PC-9 (cell line): Measurements from ENCODE around the gene FN3KRP. TPM values are rescaled to one million over a fixed set of nuclear protein-coding genes. Genes with fewer than 3 reads are reported as not detected.

Experiments
- BruUV-seq: library from RNA; stranded (reverse); fragments of 400-500 nt; replicated peaks from 2 replicates; lab custom pipeline; 2021; lab: Mats Ljungman, UMichigan
- CTCF ChIA-PET: fragments of 300-600 bp; sonication (Branson Sonifier 250); formaldehyde crosslinking; loops from one replicate; lab custom pipeline; 2022; ENCODE audit warnings: antibody characterized with exemption; lab: Charles Lee
- POLR2A ChIA-PET: fragments of 300-600 bp; sonication (Branson Sonifier 250); formaldehyde crosslinking; loops from one replicate; lab custom pipeline; 2022; ENCODE audit warnings: antibody characterized with exemption; ENCODE audit not compliant: unreplicated experiment; lab: Charles Lee
- DNase-seq, 2 experiments: peaks; one replicate each; pipeline versions ENCODE4 v3.0.0 to v3.0.0-alpha.2; 2015 to 2022; ENCODE audit warnings: mixed read lengths in 1 of 2
- H2AFZ ChIP-seq: fragments of 200-600 bp; sonication (generic); 2 replicates; pipeline ENCODE4 v1.8.1; 2017; ENCODE audit warnings: antibody characterized with exemption
- H3F3A ChIP-seq: fragments of 200-600 bp; sonication (generic); 2 replicates; pipeline ENCODE4 v1.8.1; 2017; ENCODE audit warnings: antibody characterized with exemption, mild to moderate bottlenecking, low read depth; ENCODE audit not compliant: insufficient read depth
- H3K27ac ChIP-seq: fragments of 200-600 bp; sonication (generic); 2 replicates; pipeline ENCODE4 v1.6.1; 2016; ENCODE audit warnings: mixed run types
- H3K27me3 ChIP-seq: fragments of 200-600 bp; sonication (generic); 2 replicates; pipeline ENCODE4 v1.6.1; 2016; ENCODE audit warnings: low read depth, mixed run types; ENCODE audit not compliant: insufficient read depth
- H3K36me3 ChIP-seq: fragments of 200-600 bp; sonication (generic); 2 replicates; pipeline ENCODE4 v1.6.1; 2016; ENCODE audit warnings: low read depth, mixed run types
- H3K4me1 ChIP-seq: fragments of 200-600 bp; sonication (generic); replicated peaks from 2 replicates; pipeline ENCODE4 v1.6.1; 2016; ENCODE audit warnings: mixed run types; ENCODE audit not compliant: insufficient read depth
- H3K4me2 ChIP-seq: fragments of 200-600 bp; sonication (generic); 2 replicates; pipeline ENCODE4 v1.6.1; 2017; ENCODE audit warnings: mixed run types
- H3K4me3 ChIP-seq: fragments of 200-600 bp; sonication (generic); 2 replicates; pipeline ENCODE4 v1.6.1; 2016; ENCODE audit warnings: mixed run types
- H3K79me2 ChIP-seq: fragments of 200-600 bp; sonication (generic); 2 replicates; pipeline ENCODE4 v1.6.1; 2017; ENCODE audit warnings: low read depth, mixed run types
- H3K9me2 ChIP-seq: fragments of 200-600 bp; sonication (generic); 2 replicates; pipeline ENCODE4 v1.8.1; 2017; ENCODE audit warnings: mild to moderate bottlenecking; ENCODE audit not compliant: insufficient read depth
- H3K9me3 ChIP-seq: fragments of 200-600 bp; sonication (generic); 2 replicates; pipeline ENCODE4 v1.8.1; 2016; ENCODE audit warnings: low read depth; ENCODE audit not compliant: insufficient read depth
- H4K20me1 ChIP-seq: fragments of 200-600 bp; sonication (generic); 2 replicates; pipeline ENCODE4 v1.8.1; 2017; ENCODE audit not compliant: insufficient read depth
- EZH2 ChIP-seq: fragments of 200-600 bp; sonication (generic); IDR thresholded peaks from 2 replicates; pipeline ENCODE4 v1.8.0; 2017; ENCODE audit warnings: antibody characterized with exemption, low read depth
- intact Hi-C: fragments of 100-400 bp; cut with micrococcal nuclease; formaldehyde crosslinking; loops from one replicate; pipeline ENCODE4 v1.10.0; 2022; ENCODE audit not compliant: unreplicated experiment
- total RNA-seq: library from RNA; stranded (reverse); gene quantifications from 2 replicates; pipeline ENCODE4 v1.2.3, GENCODE V29; 2021
- TF ChIP-seq, protein P1 (sequence below): fragments of 200-600 bp; sonication (generic); conservative IDR thresholded peaks from 2 replicates; pipeline ENCODE4 v1.6.1; 2017; ENCODE audit warnings: mixed run types, antibody characterized with exemption, mild to moderate bottlenecking, moderate library complexity

Gene FN3KRP
- total RNA-seq, 1 experiment from 2014 or later = 28.8 TPM

DNA sequence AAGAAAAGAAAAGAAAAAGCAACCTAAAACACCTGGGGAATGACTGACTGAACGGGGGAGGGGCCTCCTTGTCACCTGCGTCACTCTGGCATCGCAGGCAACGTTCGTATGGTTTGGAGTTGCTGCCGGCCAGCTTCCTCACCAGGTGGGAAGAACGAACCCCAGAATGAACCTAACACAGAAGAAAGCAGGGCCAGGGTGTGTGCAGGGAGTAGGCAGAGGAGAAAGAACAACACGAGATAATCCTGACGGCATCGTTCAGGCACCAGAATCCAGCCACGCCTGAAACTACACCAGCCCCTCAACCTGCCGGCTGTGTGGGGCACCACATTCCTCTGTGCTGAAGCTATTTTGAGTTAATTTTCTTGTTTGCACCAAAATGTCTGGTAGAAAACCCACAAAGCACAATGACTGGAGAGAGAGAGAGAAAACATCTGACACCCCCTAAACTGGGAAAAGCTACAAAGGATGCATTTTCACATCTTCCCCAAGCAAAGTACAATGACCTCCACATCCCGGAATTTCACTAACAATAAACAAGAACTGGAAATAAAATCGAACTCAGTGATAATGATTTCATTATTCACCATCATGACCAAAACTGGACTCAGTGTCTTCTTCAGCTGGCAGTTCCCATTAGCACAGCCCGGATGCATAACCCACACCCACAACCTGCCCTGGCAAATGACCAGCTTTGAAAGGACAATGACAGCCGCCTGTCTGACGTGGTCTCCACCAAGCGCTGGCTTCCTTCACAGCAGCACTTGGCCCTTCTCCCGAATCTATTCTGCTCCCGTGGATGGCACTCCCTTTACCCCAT lies 41.6 kb upstream of the FN3KRP start:
- Histone ChIP-seq H3K27me3 (no peaks in the 10 kb centered on the region), H2AFZ (no peak overlapping the region), H3K4me2 (no peak overlapping the region), H3K4me1 (no peaks in the 10 kb centered on the region), H4K20me1 (no peaks in the 10 kb centered on the region), H3K9me2 (no peaks in the 10 kb centered on the region), H3K9me3 (no peaks in the 10 kb centered on the region), H3K36me3 (no peaks in the 10 kb centered on the region), H3F3A (no peaks in the 10 kb centered on the region), H3K27ac (no peak overlapping the region), H3K79me2 (no peaks in the 10 kb centered on the region), H3K4me3 (no peak overlapping the region)
- POLR2A ChIA-PET = no interaction called here
- intact Hi-C loops = no loop called here
- DNase-seq = no peak
- TF ChIP-seq, protein P1, sequence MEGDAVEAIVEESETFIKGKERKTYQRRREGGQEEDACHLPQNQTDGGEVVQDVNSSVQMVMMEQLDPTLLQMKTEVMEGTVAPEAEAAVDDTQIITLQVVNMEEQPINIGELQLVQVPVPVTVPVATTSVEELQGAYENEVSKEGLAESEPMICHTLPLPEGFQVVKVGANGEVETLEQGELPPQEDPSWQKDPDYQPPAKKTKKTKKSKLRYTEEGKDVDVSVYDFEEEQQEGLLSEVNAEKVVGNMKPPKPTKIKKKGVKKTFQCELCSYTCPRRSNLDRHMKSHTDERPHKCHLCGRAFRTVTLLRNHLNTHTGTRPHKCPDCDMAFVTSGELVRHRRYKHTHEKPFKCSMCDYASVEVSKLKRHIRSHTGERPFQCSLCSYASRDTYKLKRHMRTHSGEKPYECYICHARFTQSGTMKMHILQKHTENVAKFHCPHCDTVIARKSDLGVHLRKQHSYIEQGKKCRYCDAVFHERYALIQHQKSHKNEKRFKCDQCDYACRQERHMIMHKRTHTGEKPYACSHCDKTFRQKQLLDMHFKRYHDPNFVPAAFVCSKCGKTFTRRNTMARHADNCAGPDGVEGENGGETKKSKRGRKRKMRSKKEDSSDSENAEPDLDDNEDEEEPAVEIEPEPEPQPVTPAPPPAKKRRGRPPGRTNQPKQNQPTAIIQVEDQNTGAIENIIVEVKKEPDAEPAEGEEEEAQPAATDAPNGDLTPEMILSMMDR = no peak
- no peak for TF ChIP-seq EZH2
- BruUV-seq = no TSS peak
- CTCF ChIA-PET = no interaction called here

DNA sequence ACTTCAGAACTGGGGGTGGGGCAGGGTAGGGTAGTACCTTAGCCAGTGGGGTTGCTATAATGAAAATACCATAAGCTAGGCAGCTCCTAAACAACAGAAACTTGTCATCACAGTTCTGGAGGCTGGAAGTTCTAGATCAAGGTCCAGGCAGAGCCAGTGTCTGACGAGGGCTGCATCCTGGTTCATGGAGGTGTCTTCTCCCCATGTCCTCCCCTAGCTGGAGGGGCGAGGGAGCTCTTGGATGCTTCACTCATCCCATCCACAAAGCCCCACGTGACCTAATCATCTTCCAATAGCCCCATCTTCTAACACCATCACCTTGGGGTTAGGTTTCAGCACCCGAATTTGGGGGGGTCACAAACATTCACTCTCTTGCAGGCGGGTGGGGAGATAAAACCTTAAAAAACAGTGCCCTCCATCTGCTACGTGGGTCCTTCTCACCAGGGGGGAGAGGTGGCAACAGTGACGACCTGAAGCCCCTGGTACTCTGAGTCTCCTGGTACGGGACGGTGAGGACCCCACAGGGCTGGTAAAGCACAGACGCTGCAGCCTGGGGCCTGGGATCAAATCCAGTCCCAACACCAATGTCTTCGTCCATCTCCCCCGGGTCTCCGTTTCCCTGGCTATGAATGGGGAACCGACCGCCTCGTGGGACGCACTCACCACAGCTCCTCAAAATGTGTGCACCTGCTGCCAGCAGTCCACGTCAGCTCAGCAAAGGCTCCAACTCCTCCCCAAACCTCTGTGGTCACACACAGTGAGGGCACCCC lies 40.8 kb upstream of the FN3KRP start:
- BruUV-seq = no TSS peak
- no peaks in the 10 kb centered on the region for H3K36me3 ChIP-seq
- TF ChIP-seq, protein P1 = no peak
- no peak for TF ChIP-seq EZH2
- no peaks in the 10 kb centered on the region for H3K9me2 ChIP-seq
- ChIA-PET CTCF (no interaction called here), POLR2A (no interaction called here)
- no peaks in the 10 kb centered on the region for H3K27me3 ChIP-seq
- H3K27ac ChIP-seq = no peak overlapping the region
- no peak overlapping the region for H3K4me2 ChIP-seq
- no peaks in the 10 kb centered on the region for H3K4me1 ChIP-seq
- H4K20me1 ChIP-seq = no peaks in the 10 kb centered on the region
- no peaks in the 10 kb centered on the region for H3F3A ChIP-seq
- no peak overlapping the region for H3K4me3 ChIP-seq
- no peak for DNase-seq
- intact Hi-C loops = no loop called here
- no peaks in the 10 kb centered on the region for H3K79me2 ChIP-seq
- no peak overlapping the region for H2AFZ ChIP-seq
- no peaks in the 10 kb centered on the region for H3K9me3 ChIP-seq

DNA sequence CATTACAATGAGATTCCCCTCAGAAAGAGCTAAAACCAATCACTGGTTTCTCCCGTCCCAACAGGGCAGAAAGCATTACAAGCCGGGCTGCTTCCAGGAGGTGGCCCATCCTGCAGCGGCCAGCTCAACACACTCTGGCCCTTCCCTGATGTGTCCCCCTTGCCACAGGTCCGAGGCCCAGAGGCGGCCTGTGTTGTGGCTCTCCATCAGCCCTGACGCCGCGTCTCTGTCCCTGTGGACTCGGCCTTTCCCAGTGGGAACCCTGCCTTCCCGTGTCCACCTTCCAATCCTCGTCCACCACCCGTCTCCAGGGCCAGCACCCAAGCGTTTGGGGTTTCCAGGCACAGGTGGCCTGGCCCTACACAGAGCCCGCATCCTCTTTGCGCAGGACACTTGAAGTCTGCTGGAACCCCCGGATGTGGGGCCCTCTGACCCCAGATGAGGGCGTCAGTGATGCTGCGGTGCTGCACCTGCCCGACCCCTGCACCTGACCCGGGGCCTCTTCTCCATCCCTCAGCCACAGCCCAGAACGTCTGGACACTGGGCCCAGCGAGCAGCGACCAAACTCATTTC lies 39.1 kb upstream of the FN3KRP start:
- Histone ChIP-seq H3K4me3 (no peak overlapping the region), H2AFZ (no peak overlapping the region), H3K9me3 (no peaks in the 10 kb centered on the region), H3F3A (no peaks in the 10 kb centered on the region), H4K20me1 (no peaks in the 10 kb centered on the region), H3K4me2 (no peak overlapping the region), H3K27me3 (no peaks in the 10 kb centered on the region), H3K9me2 (no peaks in the 10 kb centered on the region), H3K36me3 (no peaks in the 10 kb centered on the region), H3K4me1 (no peaks in the 10 kb centered on the region), H3K79me2 (no peaks in the 10 kb centered on the region), H3K27ac (no peak overlapping the region)
- ChIA-PET POLR2A (no interaction called here), CTCF (interaction anchor here (0.6 kb wide), 1 partner anchor 37 kb away, joined by 12 read pairs; no protein-coding TSS in a partner anchor)
- TF ChIP-seq, protein P1 = no peak
- no peak for TF ChIP-seq EZH2
- DNase-seq = no peak
- intact Hi-C loops = no loop called here
- BruUV-seq = no TSS peak
